GM12878 (cell line): ENCODE results near the gene SPRY2. TPM values are rescaled to one million over a fixed set of nuclear protein-coding genes. Genes with fewer than 3 reads are reported as not detected.
A peak's percentile ranks its signal among the peaks of the same experiment; 100 is the strongest.

Experiments used
- ATAC-seq: fragments of 200-7000 bp; cut with Tn5 transposase; 3 replicates; pipeline ENCODE4 v1.9.1; 2020; ENCODE audit warnings: mild to moderate bottlenecking, moderate library complexity
- BruUV-seq: library from RNA; stranded (reverse); fragments of 400-500 nt; replicated peaks from 2 replicates; lab custom pipeline; 2021; lab: Mats Ljungman, UMichigan
- CTCF ChIA-PET: fragments of 300-600 bp; sonication (Branson Sonifier 250); formaldehyde crosslinking; extraction: SDS; loops from one replicate; lab custom pipeline; 2021; ENCODE audit warnings: inconsistent platforms; lab: Yijun Ruan, JAX
- POLR2A ChIA-PET: fragments of 350-600 bp; formaldehyde crosslinking; extraction: SDS; loops from one replicate; lab custom pipeline; 2021; ENCODE audit warnings: inconsistent platforms; lab: Charles Lee
- RAD21 ChIA-PET: fragments of 300-600 bp; sonication (Branson Sonifier 250); formaldehyde crosslinking; loops from one replicate; lab custom pipeline; 2023; ENCODE audit warnings: antibody characterized with exemption; ENCODE audit not compliant: unreplicated experiment; lab: Charles Lee
- SMC1A ChIA-PET: fragments of 300-600 bp; sonication (Branson Sonifier 250); formaldehyde crosslinking; loops from one replicate; lab custom pipeline; 2023; ENCODE audit not compliant: unreplicated experiment, uncharacterized antibody; lab: Charles Lee
- DNase-seq: peaks from one replicate; pipeline ENCODE4 v3.0.0-alpha.2; 2011; ENCODE audit warnings: low read depth, low spot score
- FAIRE-seq: peaks from 3 replicates; lab custom pipeline; 2011; peaks lifted over from hg19 to GRCh38; lab: Jason Lieb, UNC
- H2AFZ ChIP-seq: 2 replicates; pipeline ENCODE4 v1.6.0; 2011; ENCODE audit warnings: low read depth, low read length, control low read depth; ENCODE audit not compliant: control insufficient read depth
- H3K27ac ChIP-seq: 2 replicates; pipeline ENCODE4 v1.5.1; 2011; ENCODE audit warnings: control low read depth; ENCODE audit not compliant: control insufficient read depth, insufficient read depth
- H3K27me3 ChIP-seq, 2 experiments: replicated peaks in 1 of 2; 2 replicates each; pipeline versions ENCODE4 v1.6.0 to v1.6.1; 2011; ENCODE audit warnings: low read length in 1 of 2; ENCODE audit not compliant: control insufficient read depth in 2 of 2, insufficient read depth in 2 of 2
- H3K36me3 ChIP-seq, 2 experiments: 2 replicates each; pipeline ENCODE4 v1.5.1; 2011; ENCODE audit warnings: low read length in 1 of 2; ENCODE audit not compliant: control insufficient read depth in 2 of 2, insufficient read depth in 2 of 2
- H3K4me1 ChIP-seq: 2 replicates; pipeline ENCODE4 v1.6.1; 2011; ENCODE audit warnings: mild to moderate bottlenecking, low read length, moderate library complexity, mixed read lengths; ENCODE audit not compliant: control insufficient read depth, insufficient read depth
- H3K4me2 ChIP-seq: 2 replicates; pipeline ENCODE4 v1.6.0; 2011; ENCODE audit warnings: control low read depth; ENCODE audit not compliant: control insufficient read depth, insufficient read depth
- H3K4me3 ChIP-seq: fragments of 200-600 bp; sonication (generic); 2 replicates; pipeline ENCODE4 v1.5.1; 2016
- H3K79me2 ChIP-seq: 2 replicates; pipeline ENCODE4 v1.6.0; 2011; ENCODE audit warnings: low read length; ENCODE audit not compliant: control insufficient read depth, insufficient read depth
- H3K9ac ChIP-seq: 2 replicates; pipeline ENCODE4 v1.8.0; 2011; ENCODE audit warnings: low read length, control low read depth, mixed read lengths; ENCODE audit not compliant: control insufficient read depth, insufficient read depth
- H3K9me3 ChIP-seq: replicated peaks from 3 replicates; pipeline ENCODE4 v1.5.1; 2011; ENCODE audit warnings: mild to moderate bottlenecking, low read length; ENCODE audit not compliant: control insufficient read depth, insufficient read depth
- H4K20me1 ChIP-seq: 2 replicates; pipeline ENCODE4 v1.6.0; 2011; ENCODE audit not compliant: control insufficient read depth, insufficient read depth
- BCL3 ChIP-seq: IDR thresholded peaks from 2 replicates; pipeline ENCODE4 v1.6.1; 2011; ENCODE audit warnings: borderline replicate concordance, low read depth, mild to moderate bottlenecking, moderate library complexity, low read length; ENCODE audit not compliant: insufficient read depth, poor library complexity, severe bottlenecking
- CHD4 ChIP-seq: fragments of 200-600 bp; sonication (generic); IDR thresholded peaks from 2 replicates; pipeline ENCODE4 v1.6.1; 2016; ENCODE audit warnings: mild to moderate bottlenecking
- CREB1 ChIP-seq: IDR thresholded peaks from 2 replicates; pipeline ENCODE4 v1.6.1; 2012; ENCODE audit warnings: low read depth, mild to moderate bottlenecking, inconsistent platforms
- ESRRA ChIP-seq: IDR thresholded peaks from 2 replicates; pipeline ENCODE4 v1.6.1; 2012; ENCODE audit warnings: mild to moderate bottlenecking, low read length, improper control_type of control experiment
- MTA2 ChIP-seq: fragments of 450-650 bp; IDR thresholded peaks from 2 replicates; pipeline ENCODE4 v1.6.1; 2016; ENCODE audit warnings: low read depth, mild to moderate bottlenecking, moderate library complexity
- REST ChIP-seq: IDR thresholded peaks from 2 replicates; pipeline ENCODE4 v1.6.1; 2012; ENCODE audit warnings: mild to moderate bottlenecking, low read depth, low read length
- RUNX3 ChIP-seq: IDR thresholded peaks from 2 replicates; pipeline ENCODE4 v1.6.1; 2012; ENCODE audit warnings: low read length, inconsistent platforms
- SMC3 ChIP-seq: IDR thresholded peaks from 2 replicates; pipeline ENCODE4 v1.6.1; 2011; ENCODE audit warnings: low read length, improper control_type of control experiment, borderline replicate concordance
- SRF ChIP-seq, 2 experiments: IDR thresholded peaks; 2 replicates each; pipeline ENCODE4 v1.6.1; 2011; ENCODE audit warnings: low read depth in 2 of 2, low read length in 2 of 2, mild to moderate bottlenecking in 1 of 2, moderate library complexity in 1 of 2
- YY1 ChIP-seq: IDR thresholded peaks from 2 replicates; pipeline ENCODE4 v1.6.1; 2011; ENCODE audit warnings: low read depth, mild to moderate bottlenecking, low read length
- ZNF207 ChIP-seq: fragments of 450-650 bp; IDR thresholded peaks from 2 replicates; pipeline ENCODE4 v1.6.1; 2014; ENCODE audit warnings: antibody characterized with exemption, mild to moderate bottlenecking, borderline replicate concordance
- ZNF622 ChIP-seq: fragments of 450-650 bp; IDR thresholded peaks from 2 replicates; pipeline ENCODE4 v1.6.1; 2017; ENCODE audit warnings: mild to moderate bottlenecking, inconsistent platforms
- WGBS: methylation state at CpG from one replicate; pipeline ENCODE4 v1.1.6; 2016; ENCODE audit warnings: low lambda C conversion rate; ENCODE audit not compliant: insufficient replicate concordance, insufficient coverage; ENCODE audit errors: missing lambda C conversion rate; 5-methylcytosine and 5-hydroxymethylcytosine counted together
- in situ Hi-C: fragments of 300-500 bp; cut with MboI; formaldehyde crosslinking; loops from 9 replicates; pipeline ENCODE4 v1.14.3; 2018; ENCODE audit warnings: mixed read lengths
- intact Hi-C: fragments of 100-400 bp; cut with micrococcal nuclease; formaldehyde crosslinking; loops from one replicate; pipeline ENCODE4 v1.14.2; 2022; ENCODE audit not compliant: unreplicated experiment
- polyA plus RNA-seq, 11 experiments: library from polyadenylated mRNA; depleted of rRNA in 4 of 11; unstranded in 6 of 11; stranded (reverse) in 5 of 11; fragments of >200 nt; fragmentation: Nextera tagmentation in 4 of 11; fragmentation: Illumina TruSeq in 1 of 11; extraction: Ambion mirVana in 4 of 11; extraction: Trizol in 1 of 11; gene quantifications; 1 replicate in 1 of 11; 2 replicates in 10 of 11; pipeline versions ENCODE4 v1.2.1 to v1.2.3, GENCODE V29; 2011 to 2016; ENCODE audit warnings: inconsistent platforms in 2 of 11, missing spikeins in 2 of 11, low read depth in 1 of 11
- total RNA-seq, 4 experiments: library from RNA; depleted of rRNA in 3 of 4; stranded (reverse); fragments of >200 nt in 3 of 4; fragmentation: Illumina TruSeq in 1 of 4; extraction: Trizol in 1 of 4; gene quantifications; 2 replicates each; pipeline versions ENCODE4 v1.2.1 to v1.2.3, GENCODE V29; 2013 to 2021
- TF ChIP-seq, protein P1 (sequence below): fragments of 450-650 bp; IDR thresholded peaks from 2 replicates; pipeline ENCODE4 v1.6.1; 2017; ENCODE audit warnings: mild to moderate bottlenecking

The SPRY2 gene
- total and polyA plus RNA-seq, 10 of the 15 experiments (the other 5 are each of a cell fraction or from before 2014, with no cell fraction given), result 1.8 to 82.1 (median 9.2) TPM

DNA sequence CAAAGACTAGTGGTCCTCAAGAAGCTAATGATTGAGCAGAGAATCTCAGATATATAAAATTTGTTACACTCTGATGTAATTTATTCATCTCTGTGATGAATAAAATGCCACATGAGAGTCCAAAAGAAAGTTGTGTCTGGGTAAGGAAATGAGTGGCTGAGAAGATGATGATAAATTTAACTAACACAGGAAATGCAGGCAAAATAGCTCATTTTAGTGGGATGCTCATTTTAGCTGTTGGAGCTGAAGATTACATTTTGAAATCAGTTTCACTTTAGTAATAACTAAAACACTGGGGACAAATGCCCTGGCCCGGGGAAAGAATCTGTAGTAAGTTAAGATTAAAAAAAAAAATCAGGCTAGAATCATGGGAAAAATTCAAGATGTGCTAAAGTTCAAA is 35.2 kb downstream of the SPRY2 start:
- intact Hi-C loops, result loop anchor here (5.0 kb wide), 1 partner anchor 48 kb away; no protein-coding TSS in a partner anchor

More for the DNA sequence above, 35.2 kb downstream of the SPRY2 start:
- no peaks in the 10 kb centered on the region for H3K4me1 ChIP-seq
- no peaks in the 10 kb centered on the region for H3K36me3 ChIP-seq
- DNase-seq (no peak), ATAC-seq (peak; percentile 51), FAIRE-seq (no peak)
- no TSS peak for BruUV-seq
- ChIA-PET SMC1A (interaction anchor here (0.6 to 2.3 kb wide), 21 partner anchors 9 to 764 kb away, joined by 3 to 13 read pairs (median 4); no protein-coding TSS in a partner anchor), CTCF (interaction anchor here (1.0 to 1.7 kb wide), 7 partner anchors 8 to 71 kb away, joined by 3 to 5 read pairs (median 3); no protein-coding TSS in a partner anchor), POLR2A (no interaction called here), RAD21 (interaction anchor here (0.6 to 2.0 kb wide), 11 partner anchors 8 to 627 kb away, joined by 3 to 8 read pairs (median 3); partner anchors contain the start of gene SPRY2)
- no peaks in the 10 kb centered on the region for H3K9me3 ChIP-seq
- peak overlapping the region; percentile 0; the same call in 1 of the 2 replicates for H3K4me2 ChIP-seq
- WGBS, result 4% methylated on average over 1 of the region's 1 CpG
- TF ChIP-seq SRF (IDR thresholded peaks at IDR 0.05; ENCODE audit: low read depth in 2 of 2, low read length in 2 of 2), result no peak
- TF ChIP-seq REST, result no peak
- TF ChIP-seq, protein P1, sequence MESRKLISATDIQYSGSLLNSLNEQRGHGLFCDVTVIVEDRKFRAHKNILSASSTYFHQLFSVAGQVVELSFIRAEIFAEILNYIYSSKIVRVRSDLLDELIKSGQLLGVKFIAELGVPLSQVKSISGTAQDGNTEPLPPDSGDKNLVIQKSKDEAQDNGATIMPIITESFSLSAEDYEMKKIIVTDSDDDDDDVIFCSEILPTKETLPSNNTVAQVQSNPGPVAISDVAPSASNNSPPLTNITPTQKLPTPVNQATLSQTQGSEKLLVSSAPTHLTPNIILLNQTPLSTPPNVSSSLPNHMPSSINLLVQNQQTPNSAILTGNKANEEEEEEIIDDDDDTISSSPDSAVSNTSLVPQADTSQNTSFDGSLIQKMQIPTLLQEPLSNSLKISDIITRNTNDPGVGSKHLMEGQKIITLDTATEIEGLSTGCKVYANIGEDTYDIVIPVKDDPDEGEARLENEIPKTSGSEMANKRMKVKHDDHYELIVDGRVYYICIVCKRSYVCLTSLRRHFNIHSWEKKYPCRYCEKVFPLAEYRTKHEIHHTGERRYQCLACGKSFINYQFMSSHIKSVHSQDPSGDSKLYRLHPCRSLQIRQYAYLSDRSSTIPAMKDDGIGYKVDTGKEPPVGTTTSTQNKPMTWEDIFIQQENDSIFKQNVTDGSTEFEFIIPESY, result no peak
- TF ChIP-seq SMC3, result no peak
- no peak for TF ChIP-seq YY1
- TF ChIP-seq CHD4, result no peak
- no peak for TF ChIP-seq RUNX3
- no peak for TF ChIP-seq ZNF207
- no peak for TF ChIP-seq CREB1
- TF ChIP-seq ZNF622, result no peak
- no peak for TF ChIP-seq ESRRA
- TF ChIP-seq BCL3, result no peak
- no peak for TF ChIP-seq MTA2
- no peak overlapping the region for H3K9ac ChIP-seq
- H3K79me2 ChIP-seq, result no peaks in the 10 kb centered on the region
- H3K27me3 ChIP-seq, result no peaks in the 10 kb centered on the region
- no peak overlapping the region for H2AFZ ChIP-seq
- H3K27ac ChIP-seq, result no peak overlapping the region
- H4K20me1 ChIP-seq, result no peaks in the 10 kb centered on the region
- no peak overlapping the region for H3K4me3 ChIP-seq
- in situ Hi-C loops, result no loop called here
